22Rv1 (cell line): ENCODE results near the gene STK38.

ENCODE experiments used
- H3K27ac ChIP-seq: fragments of 450-650 bp; 2 replicates; pipeline ENCODE4 v1.5.1; 2017
- ZFX ChIP-seq: fragments of 450-650 bp; IDR thresholded peaks from 2 replicates; pipeline ENCODE4 v1.6.1; 2017; ENCODE audit warnings: antibody characterized with exemption, borderline replicate concordance
- TF ChIP-seq, protein P1 (sequence below): fragments of 450-650 bp; IDR thresholded peaks from 2 replicates; pipeline ENCODE4 v1.5.1; 2017; ENCODE audit warnings: mild to moderate bottlenecking

Gene STK38

DNA sequence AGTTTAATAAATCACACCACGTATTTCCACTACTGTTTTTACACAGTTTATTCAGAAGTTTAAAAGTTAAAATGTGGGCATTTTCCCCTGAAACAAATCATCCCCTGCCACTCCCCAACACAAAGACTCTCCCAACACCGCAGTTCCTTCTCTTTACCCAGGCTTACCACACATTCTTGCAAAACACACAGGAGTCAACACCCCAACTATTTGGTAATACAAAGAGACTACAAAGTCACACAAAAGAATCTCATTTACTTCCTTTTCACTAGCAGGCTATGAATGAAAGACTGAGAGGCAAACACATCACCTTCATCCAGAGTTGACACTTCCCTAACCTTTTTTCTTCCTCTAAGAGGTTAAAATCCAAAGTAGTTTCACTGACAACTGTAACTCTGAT, 53.4 kb downstream of the STK38 start:
- no peak overlapping the region for H3K27ac ChIP-seq
- TF ChIP-seq, protein P1, sequence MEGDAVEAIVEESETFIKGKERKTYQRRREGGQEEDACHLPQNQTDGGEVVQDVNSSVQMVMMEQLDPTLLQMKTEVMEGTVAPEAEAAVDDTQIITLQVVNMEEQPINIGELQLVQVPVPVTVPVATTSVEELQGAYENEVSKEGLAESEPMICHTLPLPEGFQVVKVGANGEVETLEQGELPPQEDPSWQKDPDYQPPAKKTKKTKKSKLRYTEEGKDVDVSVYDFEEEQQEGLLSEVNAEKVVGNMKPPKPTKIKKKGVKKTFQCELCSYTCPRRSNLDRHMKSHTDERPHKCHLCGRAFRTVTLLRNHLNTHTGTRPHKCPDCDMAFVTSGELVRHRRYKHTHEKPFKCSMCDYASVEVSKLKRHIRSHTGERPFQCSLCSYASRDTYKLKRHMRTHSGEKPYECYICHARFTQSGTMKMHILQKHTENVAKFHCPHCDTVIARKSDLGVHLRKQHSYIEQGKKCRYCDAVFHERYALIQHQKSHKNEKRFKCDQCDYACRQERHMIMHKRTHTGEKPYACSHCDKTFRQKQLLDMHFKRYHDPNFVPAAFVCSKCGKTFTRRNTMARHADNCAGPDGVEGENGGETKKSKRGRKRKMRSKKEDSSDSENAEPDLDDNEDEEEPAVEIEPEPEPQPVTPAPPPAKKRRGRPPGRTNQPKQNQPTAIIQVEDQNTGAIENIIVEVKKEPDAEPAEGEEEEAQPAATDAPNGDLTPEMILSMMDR = no peak
- TF ChIP-seq ZFX = no peak

DNA sequence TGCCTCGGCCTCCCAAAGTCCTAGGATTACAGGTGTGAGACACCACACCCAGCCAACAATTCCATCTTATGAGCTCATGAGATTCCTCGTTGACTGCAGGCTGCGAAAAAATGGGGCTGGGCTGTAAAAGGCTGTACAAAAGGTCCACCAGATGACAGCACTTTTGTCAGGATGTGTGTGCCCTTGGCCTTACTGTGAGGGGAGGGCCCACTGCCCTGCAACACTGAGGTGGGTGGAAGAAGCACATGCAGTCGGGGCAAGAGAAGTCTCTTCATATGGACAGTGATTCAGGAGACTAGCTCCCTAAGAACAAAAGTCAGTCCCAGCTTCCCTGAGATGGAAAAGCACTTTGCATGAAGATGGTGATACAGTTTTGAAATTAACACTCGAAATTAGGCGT, 54.0 kb downstream of the STK38 start:
- no peak overlapping the region for H3K27ac ChIP-seq
- TF ChIP-seq, protein P1 = no peak

DNA sequence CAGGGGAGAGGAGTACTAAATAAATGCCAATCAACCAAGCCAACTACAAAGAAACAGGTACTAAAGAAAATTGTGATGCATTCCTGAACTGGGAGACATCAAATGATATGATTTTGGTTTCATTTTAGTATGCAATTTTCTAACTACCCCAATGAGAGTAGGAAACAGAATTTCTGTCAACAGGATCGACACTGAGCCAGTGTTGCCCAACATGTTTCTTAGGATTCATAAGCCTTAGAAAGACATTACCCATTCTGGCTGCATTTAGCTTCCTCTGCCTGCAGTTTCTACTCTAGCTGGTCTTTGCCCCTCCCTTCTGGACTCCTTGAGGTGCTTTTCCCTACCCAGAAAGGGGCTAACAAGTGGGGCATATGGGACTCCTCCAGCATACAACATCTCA, 54.7 kb downstream of the STK38 start:
- TF ChIP-seq, protein P1 = no peak
- TF ChIP-seq ZFX = no peak
- H3K27ac ChIP-seq = no peak overlapping the region

DNA sequence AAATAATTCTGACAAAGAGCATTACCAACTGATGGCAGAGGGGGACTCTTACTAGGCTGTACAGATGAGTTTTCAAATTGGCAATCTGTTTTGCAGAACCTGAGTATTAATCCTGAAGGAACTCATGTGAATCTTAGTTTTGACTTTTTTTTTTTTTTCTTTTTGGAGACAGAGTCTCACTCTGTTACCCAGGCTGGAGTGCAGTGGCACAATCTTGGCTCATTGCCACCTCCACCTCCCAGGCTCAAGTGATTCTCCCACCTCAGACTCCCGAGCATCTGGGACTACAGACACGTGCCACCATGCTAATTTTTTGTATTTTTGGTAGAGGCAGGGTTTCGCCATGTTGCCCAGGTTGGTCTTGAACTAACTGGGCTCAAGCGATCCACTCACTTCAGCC, 55.2 kb downstream of the STK38 start:
- TF ChIP-seq, protein P1 = no peak
- no peak overlapping the region for H3K27ac ChIP-seq

DNA sequence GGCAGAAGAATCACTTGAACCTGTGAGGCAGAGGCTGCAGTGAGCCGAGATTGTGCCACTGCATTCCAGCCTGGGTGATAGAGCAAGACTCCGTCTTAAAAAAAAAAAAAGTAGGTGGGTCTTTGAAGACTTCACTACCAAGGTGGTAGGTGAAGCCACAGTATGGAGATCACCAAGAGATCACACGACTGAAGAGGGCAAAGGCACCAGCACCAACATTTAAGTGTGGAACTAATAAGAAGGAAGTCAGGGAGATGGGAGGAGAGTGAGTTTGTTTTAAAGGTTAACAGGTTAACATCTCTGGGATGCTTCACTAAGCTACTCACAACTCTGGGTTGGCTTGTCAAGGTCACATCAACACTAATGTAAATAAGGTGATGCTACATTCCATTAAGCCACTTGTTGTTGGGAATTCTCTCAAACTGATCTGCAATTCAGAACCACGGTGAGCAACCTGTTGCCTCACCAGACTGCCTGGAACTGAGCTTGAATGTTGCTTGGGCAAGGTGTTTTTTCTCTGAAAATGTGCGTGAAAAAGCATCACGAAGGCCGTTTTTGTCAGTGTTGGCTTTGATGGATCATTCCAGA, 55.8 kb downstream of the STK38 start:
- no peak for TF ChIP-seq ZFX
- TF ChIP-seq, protein P1 = no peak
- H3K27ac ChIP-seq = no peak overlapping the region

DNA sequence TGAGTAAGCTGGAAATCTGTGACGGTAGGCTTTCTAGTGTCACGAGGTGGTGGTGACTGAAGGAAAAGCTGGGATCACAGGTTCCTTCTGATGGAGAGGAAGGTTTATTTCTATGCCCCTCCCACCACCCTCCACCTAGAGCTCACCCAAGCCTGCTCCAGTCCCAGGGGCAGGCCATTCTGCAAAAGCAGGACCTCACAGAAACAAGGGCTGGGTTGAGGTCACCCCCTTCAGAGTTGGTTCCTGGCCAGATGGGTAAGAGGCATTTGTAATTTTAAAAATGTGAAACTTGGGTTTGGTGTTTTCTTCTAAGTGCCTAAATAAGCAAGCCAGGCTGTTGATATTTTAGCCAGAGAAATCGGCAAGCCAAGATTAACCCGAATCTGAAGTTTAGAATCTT, 57.9 kb downstream of the STK38 start:
- H3K27ac ChIP-seq = no peak overlapping the region
- TF ChIP-seq, protein P1 = no peak

DNA sequence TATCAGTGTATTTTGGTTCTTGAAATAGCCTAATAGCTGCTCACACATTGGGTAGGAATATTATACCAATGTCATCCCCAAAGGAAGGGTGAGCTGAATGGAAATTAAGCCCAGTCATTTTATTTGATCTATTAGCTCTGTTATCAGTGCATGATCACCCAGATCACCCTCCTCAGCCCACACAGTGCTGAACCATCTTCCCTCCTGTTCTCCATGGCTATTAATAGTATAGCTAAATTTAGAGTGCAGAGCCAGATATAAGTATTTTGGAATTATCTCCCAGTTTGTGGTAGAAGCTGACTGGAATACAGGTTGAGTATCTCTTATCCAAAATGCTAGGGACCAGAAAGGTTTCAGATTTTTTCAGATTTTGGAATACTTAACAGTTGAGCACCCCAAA, 59.1 kb downstream of the STK38 start:
- H3K27ac ChIP-seq = no peak overlapping the region
- TF ChIP-seq, protein P1 = no peak
- TF ChIP-seq ZFX = no peak
